Hematopoietic multipotent progenitor cell (in vitro differentiated cells): ENCODE measurements around the gene CDH15. TPM values are rescaled to one million over a fixed set of nuclear protein-coding genes. Genes with fewer than 3 reads are reported as not detected.
"Not testable (repeated sequence)": the region's sequence is repeated elsewhere in the genome, so short reads cannot be mapped to it uniquely, and the experiment has no call there.

Experiments used
- DNase-seq, 3 donors: peaks; one replicate each; pipeline ENCODE4 v3.0.0-alpha.2; 2011 to 2015; ENCODE audit warnings: low read depth in 2 of 3, low spot score in 2 of 3
- total RNA-seq: library from RNA; depleted of rRNA; stranded (reverse); fragments of >200 nt; gene quantifications from one replicate; pipeline ENCODE4 v1.2.3, GENCODE V29; 2012

The CDH15 gene
- total RNA-seq, 1 donor = not detected

- no peak for DNase-seq
Observed at GRCh38 chr16:89184677-89184932, 13.1 kb downstream of the CDH15 start.

DNA sequence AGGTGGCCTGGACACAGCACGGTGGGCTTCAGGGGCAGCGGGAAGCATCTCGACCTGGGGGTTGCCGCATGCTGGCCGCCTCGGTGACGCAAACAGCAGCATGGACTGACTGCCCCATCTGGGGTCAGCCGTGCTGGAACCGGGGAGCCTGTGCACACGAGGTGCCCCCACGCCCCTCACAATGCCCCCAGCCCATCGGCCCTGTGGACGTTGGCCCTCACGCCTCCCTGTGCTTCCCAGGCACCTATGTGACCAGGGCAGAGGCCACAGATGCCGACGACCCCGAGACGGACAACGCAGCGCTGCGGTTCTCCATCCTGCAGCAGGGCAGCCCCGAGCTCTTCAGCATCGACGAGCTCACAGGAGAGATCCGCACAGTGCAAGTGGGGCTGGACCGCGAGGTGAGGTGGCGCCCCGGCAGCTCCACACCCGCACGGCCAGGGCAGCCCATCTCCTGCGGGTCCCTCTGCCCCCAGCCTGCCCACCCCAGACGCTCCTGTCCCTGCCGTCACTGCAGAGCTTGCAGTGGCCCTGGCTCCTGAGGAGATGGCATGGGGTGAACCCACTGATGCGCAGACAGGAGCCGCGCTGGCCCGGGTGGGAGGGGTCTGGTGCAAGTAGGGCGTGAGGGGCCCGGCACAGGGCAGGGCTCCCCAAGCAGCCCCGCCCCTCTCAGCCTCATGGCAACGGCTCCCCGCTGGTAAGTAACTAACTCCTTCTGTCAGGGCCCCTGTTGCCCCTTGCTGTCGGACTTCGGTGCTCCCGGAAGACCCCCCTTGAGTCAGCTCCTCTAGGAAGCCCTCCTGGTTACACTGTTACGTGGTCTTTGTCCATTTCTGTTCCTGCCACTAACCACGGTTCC lies 13.6 kb downstream of the CDH15 start:
- peak in 1 of 3 donors; percentile 70 for DNase-seq

DNA sequence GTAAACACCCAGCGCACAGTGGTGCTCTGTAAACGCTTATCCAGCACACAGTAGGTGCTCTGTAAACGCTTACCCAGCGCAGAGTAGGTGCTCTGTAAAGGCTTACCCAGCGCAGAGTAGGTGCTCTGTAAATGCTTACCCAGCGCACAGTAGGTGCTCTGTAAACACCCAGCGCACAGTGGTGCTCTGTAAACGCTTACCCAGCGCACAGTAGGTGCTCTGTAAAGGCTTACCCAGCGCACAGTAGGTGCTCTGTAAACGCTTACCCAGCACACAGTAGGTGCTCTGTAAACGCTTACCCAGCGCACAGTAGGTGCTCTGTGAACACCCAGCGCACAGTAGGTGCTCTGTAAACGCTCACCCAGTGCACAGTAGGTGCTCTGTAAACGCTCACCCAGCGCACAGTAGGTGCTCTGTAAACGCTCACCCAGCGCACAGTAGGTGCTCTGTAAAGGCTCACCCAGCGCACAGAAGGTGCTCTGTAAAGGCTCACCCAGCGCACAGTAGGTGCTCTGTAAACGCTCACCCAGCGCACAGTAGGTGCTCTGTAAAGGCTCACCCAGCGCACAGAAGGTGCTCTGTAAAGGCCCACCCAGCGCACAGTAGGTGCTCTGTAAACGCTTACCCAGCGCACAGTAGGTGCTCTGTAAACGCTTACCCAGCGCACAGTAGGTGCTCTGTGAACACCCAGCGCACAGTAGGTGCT lies 14.5 kb downstream of the CDH15 start:
- not testable (repeated sequence) for DNase-seq

- DNase-seq = not testable (repeated sequence)
Observed at GRCh38 chr16:89186593-89187031, 15.1 kb downstream of the CDH15 start.

GRCh38 chr16:89187032-89187769 lies 15.7 kb downstream of the CDH15 start:
- peak in 1 of 3 donors; percentile 73 for DNase-seq

GRCh38 chr16:89187770-89188392 lies 16.3 kb downstream of the CDH15 start:
- DNase-seq = peak in 1 of 3 donors; percentile 37

GRCh38 chr16:89188471-89189357 lies 17.2 kb downstream of the CDH15 start:
- not testable (repeated sequence) for DNase-seq

- DNase-seq = no peak
Observed at GRCh38 chr16:89189358-89190025, 17.9 kb downstream of the CDH15 start.

DNA sequence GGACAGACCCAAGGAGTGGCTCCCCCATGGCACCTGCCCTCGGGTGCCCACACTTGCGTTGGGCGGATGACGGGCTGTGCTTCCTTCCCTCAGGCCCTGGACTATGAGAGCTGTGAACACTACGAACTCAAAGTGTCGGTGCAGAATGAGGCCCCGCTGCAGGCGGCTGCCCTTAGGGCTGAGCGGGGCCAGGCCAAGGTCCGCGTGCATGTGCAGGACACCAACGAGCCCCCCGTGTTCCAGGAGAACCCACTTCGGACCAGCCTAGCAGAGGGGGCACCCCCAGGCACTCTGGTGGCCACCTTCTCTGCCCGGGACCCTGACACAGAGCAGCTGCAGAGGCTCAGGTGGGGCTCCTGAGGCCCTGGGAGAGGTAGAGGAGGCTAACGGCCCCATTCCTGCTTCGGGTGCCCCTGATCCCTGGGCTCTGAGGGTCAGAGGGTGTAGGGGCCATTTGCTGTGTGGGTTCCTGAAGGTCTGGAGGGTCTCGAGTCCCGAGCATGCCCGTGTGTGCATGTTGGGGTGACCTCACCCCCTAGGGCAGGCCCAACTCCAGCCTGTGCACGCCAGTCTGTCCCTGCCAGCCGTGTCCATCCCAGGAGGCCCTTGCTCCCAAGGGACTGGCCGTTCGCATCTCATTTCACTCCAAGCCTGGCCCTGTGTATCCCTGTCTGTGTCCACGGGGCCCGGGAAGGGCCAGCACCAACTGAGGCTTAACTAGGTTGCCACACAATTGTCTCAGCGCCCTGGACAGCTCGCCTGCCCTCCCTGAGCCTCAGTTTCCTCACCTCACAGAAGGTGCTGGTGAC lies 18.8 kb downstream of the CDH15 start:
- no peak for DNase-seq

DNA sequence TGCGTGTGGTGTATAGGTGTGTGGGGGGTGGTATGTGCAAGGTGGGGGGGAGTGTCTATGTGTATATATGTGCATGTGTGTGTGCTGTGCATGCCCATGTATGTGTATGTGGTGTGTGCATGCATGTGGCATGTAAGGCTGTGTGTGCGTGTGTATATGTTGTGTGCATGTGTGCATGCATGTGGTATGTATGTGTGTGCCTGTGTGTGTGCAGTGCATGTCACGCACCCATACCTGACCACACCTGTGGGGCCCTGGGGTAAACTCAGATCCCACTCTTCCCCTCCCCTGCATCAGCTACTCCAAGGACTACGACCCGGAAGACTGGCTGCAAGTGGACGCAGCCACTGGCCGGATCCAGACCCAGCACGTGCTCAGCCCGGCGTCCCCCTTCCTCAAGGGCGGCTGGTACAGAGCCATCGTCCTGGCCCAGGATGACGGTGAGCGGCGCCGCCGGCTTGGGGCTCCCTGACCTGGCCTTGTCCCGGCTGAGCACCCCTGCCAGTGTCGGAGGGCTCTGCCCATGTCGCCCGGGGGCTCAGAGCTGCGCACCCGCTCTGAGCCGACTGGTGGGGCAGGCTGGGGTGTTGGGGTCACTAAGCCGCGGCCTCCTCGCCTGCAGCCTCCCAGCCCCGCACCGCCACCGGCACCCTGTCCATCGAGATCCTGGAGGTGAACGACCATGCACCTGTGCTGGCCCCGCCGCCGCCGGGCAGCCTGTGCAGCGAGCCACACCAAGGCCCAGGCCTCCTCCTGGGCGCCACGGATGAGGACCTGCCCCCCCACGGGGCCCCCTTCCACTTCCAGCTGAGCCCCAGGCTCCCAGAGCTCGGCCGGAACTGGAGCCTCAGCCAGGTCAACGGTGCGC lies 19.7 kb downstream of the CDH15 start:
- DNase-seq = no peak

DNA sequence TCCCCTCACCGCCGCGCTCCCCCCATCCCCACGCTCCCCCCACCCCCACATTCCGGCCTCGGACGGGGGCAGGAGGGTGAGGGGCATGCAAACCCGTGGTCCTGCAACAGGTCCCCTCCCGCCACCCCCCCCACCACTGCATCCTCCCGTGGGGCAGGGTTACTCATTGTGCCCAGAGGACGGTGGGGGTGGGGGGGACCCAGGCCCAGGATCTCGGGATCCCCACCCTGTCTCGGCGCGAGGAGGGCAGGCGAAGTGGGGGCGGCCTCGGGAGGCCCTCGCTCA lies 20.3 kb downstream of the CDH15 start:
- no peak for DNase-seq

DNA sequence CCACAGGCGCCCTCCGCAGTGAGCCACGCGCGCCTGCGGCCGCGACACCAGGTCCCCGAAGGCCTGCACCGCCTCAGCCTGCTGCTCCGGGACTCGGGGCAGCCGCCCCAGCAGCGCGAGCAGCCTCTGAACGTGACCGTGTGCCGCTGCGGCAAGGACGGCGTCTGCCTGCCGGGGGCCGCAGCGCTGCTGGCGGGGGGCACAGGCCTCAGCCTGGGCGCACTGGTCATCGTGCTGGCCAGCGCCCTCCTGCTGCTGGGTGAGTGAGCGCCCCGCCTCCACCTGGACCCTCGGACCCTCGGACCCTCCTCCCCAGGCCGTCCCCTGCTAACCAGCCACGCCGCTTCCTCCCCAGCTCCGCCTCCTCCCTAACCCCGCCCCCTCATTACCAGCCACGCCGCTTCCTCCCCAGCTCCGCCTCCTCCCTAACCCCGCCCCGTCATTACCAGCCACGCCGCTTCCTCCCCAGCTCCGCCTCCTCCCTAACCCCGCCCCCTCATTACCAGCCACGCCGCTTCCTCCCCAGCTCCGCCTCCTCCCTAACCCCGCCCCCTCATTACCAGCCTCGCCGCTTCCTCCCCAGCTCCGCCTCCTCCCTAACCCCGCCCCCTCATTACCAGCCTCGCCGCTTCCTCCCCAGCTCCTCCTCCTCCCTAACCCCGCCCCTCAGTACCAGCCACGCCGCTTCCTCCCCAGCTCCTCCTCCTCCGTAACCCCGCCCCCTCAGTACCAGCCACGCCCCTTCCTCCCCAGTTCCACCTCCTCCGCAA lies 20.8 kb downstream of the CDH15 start:
- DNase-seq = peak; percentile 74 to 87 (median 84)

- DNase-seq = peak in 2 of 3 donors; percentile 66 to 82
Observed at GRCh38 chr16:89192956-89193575, 21.5 kb downstream of the CDH15 start.

- no peak for DNase-seq
Observed at GRCh38 chr16:89193576-89194293, 22.2 kb downstream of the CDH15 start.

GRCh38 chr16:89194340-89195311 lies 23.1 kb downstream of the CDH15 start:
- DNase-seq = no peak
